ENCODE results near the gene NAGPA.

NAGPA gene

GRCh38 chr16:4994719-4995434 lies 38.9 kb downstream of the NAGPA start:
- TF ChIP-seq, protein P1, sequence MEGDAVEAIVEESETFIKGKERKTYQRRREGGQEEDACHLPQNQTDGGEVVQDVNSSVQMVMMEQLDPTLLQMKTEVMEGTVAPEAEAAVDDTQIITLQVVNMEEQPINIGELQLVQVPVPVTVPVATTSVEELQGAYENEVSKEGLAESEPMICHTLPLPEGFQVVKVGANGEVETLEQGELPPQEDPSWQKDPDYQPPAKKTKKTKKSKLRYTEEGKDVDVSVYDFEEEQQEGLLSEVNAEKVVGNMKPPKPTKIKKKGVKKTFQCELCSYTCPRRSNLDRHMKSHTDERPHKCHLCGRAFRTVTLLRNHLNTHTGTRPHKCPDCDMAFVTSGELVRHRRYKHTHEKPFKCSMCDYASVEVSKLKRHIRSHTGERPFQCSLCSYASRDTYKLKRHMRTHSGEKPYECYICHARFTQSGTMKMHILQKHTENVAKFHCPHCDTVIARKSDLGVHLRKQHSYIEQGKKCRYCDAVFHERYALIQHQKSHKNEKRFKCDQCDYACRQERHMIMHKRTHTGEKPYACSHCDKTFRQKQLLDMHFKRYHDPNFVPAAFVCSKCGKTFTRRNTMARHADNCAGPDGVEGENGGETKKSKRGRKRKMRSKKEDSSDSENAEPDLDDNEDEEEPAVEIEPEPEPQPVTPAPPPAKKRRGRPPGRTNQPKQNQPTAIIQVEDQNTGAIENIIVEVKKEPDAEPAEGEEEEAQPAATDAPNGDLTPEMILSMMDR (IDR thresholded peaks at IDR 0.05; ENCODE audit: control insufficient read depth, extremely low read depth, insufficient read depth) = no peak
- DNase-seq (ENCODE audit: low read depth) = no peak
- H3K4me3 ChIP-seq (ENCODE audit: low read depth, low read length) = no peak overlapping the region

GRCh38 chr16:4991754-4992153 lies 42.0 kb downstream of the NAGPA start:
- TF ChIP-seq, protein P1 (IDR thresholded peaks at IDR 0.05; ENCODE audit: control insufficient read depth, extremely low read depth, insufficient read depth) = no peak
- H3K4me3 ChIP-seq (ENCODE audit: low read depth, low read length) = no peak overlapping the region
- DNase-seq (ENCODE audit: low read depth) = no peak

GRCh38 chr16:4990415-4990814 lies 43.3 kb downstream of the NAGPA start:
- no peak for DNase-seq (ENCODE audit: low read depth)
- TF ChIP-seq, protein P1 (IDR thresholded peaks at IDR 0.05; ENCODE audit: control insufficient read depth, extremely low read depth, insufficient read depth) = no peak
- no peak overlapping the region for H3K4me3 ChIP-seq (ENCODE audit: low read depth, low read length)

GRCh38 chr16:4989391-4990006 lies 44.2 kb downstream of the NAGPA start:
- no peak for DNase-seq (ENCODE audit: low read depth)
- TF ChIP-seq, protein P1 (IDR thresholded peaks at IDR 0.05; ENCODE audit: control insufficient read depth, extremely low read depth, insufficient read depth) = no peak
- no peak overlapping the region for H3K4me3 ChIP-seq (ENCODE audit: low read depth, low read length)

DNA sequence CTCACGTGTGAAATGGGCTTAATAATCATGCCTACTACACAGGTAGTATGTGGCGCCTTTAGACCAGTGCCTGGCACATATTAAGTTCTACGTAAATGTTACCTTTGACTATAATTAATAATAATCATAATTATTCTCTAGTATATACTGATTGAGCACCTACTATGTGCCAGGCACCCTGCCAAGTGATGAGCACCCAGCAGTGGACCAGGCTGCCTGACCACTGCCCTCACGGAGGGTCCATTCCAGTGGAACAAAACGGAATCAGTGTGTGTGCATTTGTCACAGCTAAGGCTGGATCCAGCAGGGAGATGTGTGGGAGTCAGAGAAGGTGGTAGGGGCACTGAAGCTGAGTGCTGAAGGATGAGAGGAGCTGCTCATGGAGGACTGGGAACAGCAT lies 45.1 kb downstream of the NAGPA start:
- H3K4me3 ChIP-seq (ENCODE audit: low read depth, low read length) = no peak overlapping the region
- TF ChIP-seq, protein P1 (IDR thresholded peaks at IDR 0.05; ENCODE audit: control insufficient read depth, extremely low read depth, insufficient read depth) = no peak

DNA sequence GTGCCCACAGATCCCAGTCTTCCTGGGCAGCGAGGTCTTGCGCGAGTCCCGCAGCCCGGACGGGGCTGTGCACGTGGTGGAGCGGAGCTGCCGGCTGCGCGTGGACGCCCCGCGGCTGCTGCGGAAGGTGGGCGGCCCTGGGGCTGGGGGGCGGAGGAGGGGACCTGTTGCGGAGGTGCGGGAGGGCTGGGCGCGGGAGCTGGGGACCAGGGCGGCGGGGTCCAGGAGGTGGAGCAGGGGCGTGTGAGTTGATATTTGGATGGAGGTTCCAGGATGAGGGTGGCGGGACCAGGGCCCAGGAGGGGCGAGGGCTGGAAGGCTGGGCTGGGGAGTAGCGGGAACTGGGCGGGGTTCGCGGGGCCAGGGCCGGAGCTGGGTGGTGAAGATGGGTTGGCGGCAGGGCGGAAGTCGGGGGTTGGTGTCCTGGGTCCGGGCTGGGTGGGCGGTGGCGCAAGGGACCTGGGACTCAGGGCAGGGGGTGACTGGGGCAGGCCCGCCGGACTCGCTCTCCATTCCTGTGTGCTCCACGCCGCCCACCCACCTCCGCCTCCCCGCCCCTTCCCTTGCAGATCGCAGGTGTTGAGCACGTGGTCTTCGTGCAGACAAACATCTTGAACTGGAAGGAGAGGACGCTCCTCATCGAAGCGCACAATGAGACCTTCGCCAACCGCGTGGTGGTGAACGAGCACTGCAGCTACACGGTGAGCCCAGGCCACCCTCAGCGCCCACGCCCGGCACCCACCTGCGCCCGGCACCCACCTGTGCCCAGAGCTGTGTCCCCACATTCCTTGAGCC lies 46.0 kb downstream of the NAGPA start:
- DNase-seq (ENCODE audit: low read depth) = no peak
- H3K4me3 ChIP-seq (ENCODE audit: low read depth, low read length) = no peak overlapping the region

More for the DNA sequence above, 45.1 kb downstream of the NAGPA start:
- no peak for DNase-seq (ENCODE audit: low read depth)

More for the DNA sequence above, 46.0 kb downstream of the NAGPA start:
- TF ChIP-seq, protein P1 (IDR thresholded peaks at IDR 0.05; ENCODE audit: control insufficient read depth, extremely low read depth, insufficient read depth) = no peak

Data from LNCaP clone FGC (cell line).